ENCODE measurements around the gene TIMM21.

The TIMM21 gene

DNA sequence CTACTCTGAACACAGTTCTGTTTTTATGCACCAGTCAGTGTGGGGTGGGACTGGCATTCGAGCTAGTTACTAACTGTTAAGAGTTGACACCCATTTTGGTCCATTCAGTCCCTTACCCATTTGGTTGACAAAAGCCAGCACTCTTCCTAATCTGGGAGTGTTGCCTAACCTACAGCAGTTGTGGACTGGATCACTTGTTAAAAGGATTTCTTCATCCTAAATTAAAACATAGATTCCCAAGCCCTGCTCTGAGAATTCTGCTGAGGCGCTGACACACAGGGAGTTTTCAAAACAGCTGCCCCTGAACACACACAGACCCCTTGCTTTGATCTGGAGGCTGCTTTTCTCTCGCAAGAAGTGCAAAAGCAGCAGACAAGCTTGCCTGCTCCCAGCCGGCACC, 6.4 kb downstream of the TIMM21 start:
- intact Hi-C loops (cut with micrococcal nuclease), result no loop called here
- H3K4me3 Mint-ChIP-seq, result no peak overlapping the region
- H3K4me1 Mint-ChIP-seq (ENCODE audit: low read depth), result peaks cover 33% of the 10 kb centered on the region
- H3K36me3 Mint-ChIP-seq (ENCODE audit: low read depth), result peaks cover 81% of the 10 kb centered on the region
- no peaks in the 10 kb centered on the region for H3K27me3 Mint-ChIP-seq
- peak overlapping the region; percentile 24 for H3K27ac Mint-ChIP-seq
- H3K9me3 Mint-ChIP-seq, result no peaks in the 10 kb centered on the region

DNA sequence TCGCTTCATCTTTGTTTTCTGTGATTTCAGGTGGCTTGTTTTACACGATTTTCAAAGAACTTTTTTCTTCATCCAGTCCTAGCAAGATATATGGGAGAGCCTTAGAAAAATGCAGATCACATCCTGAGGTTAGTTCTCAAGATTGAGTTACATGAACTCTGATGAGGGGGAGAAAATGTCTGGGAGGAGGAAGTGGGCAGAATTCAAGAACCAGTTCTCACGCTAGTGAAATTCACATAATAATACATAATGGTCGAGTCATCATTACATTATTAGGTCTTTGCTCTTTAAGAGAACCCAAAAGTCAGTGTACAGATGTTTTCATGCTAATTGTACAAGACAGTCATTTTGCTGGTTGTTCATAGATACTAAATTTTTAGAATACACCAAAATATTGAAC, 7.0 kb downstream of the TIMM21 start:
- Mint-ChIP-seq H3K4me1 (ENCODE audit: low read depth) (peaks cover 29% of the 10 kb centered on the region), H3K9me3 (no peaks in the 10 kb centered on the region), H3K27me3 (no peaks in the 10 kb centered on the region), H3K36me3 (ENCODE audit: low read depth) (peaks cover 83% of the 10 kb centered on the region), H3K27ac (peak overlapping the region; percentile 24), H3K4me3 (no peak overlapping the region)
- intact Hi-C loops (cut with micrococcal nuclease), result no loop called here

DNA sequence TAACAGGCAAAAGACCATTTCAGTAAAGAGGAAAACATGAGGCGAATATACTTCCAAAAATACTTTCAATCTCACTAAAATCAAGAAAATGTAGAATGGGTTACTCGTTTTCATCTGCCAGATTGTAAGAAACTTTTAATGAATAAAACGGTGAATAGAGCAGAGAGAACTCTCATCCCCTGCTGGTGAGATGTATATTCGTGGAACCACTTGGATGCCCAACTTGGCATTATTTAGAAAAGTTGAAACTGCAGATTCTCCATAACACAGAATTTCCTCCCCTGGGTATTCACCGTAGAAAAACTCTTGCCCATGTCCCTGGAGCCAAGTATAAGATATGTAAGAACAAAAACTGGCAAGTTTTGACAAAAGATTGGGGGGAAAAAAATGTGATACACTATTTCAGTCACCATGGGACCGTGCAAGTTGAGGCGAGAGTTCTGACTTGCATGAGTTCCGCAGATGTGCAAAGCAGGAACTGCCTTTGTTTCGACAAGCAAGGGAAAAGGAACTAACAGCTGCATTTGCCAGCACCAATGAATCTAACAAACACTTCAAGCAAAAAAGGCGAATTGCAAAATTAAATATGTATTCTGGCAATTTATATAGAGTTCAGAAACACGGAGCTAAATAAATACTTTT, 14.8 kb downstream of the TIMM21 start:
- Mint-ChIP-seq H3K27me3 (peaks cover 3% of the 10 kb centered on the region), H3K27ac (peak overlapping the region; percentile 57), H3K36me3 (ENCODE audit: low read depth) (peaks cover 41% of the 10 kb centered on the region), H3K4me1 (ENCODE audit: low read depth) (peaks cover 44% of the 10 kb centered on the region), H3K4me3 (peak overlapping the region; percentile 20), H3K9me3 (no peaks in the 10 kb centered on the region)
- intact Hi-C loops (cut with micrococcal nuclease), result no loop called here

DNA sequence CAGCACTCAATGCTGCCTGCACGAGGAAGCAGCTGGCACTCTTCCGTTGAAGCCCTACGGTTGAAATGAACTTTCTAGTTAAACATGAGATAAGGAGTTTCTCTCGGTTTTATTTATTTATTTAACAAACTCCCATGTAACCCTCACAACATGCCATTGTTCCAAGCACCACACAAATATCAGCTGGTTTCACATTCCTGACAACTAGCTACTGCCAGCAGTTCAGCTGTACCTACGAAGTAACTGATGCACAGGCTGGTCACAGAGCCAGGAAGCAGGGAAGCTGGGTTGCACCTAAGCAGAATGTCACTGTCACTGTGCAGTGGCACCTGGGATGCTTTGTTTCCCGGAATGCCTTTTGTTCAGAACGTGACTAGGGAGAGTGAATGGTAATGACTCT, 18.1 kb downstream of the TIMM21 start:
- H3K9me3 Mint-ChIP-seq, result no peaks in the 10 kb centered on the region
- peaks cover 9% of the 10 kb centered on the region for H3K36me3 Mint-ChIP-seq (ENCODE audit: low read depth)
- intact Hi-C loops (cut with micrococcal nuclease), result no loop called here
- no peak overlapping the region for H3K4me3 Mint-ChIP-seq
- H3K27me3 Mint-ChIP-seq, result peaks cover 10% of the 10 kb centered on the region
- H3K27ac Mint-ChIP-seq, result no peak overlapping the region
- H3K4me1 Mint-ChIP-seq (ENCODE audit: low read depth), result peaks cover 32% of the 10 kb centered on the region

DNA sequence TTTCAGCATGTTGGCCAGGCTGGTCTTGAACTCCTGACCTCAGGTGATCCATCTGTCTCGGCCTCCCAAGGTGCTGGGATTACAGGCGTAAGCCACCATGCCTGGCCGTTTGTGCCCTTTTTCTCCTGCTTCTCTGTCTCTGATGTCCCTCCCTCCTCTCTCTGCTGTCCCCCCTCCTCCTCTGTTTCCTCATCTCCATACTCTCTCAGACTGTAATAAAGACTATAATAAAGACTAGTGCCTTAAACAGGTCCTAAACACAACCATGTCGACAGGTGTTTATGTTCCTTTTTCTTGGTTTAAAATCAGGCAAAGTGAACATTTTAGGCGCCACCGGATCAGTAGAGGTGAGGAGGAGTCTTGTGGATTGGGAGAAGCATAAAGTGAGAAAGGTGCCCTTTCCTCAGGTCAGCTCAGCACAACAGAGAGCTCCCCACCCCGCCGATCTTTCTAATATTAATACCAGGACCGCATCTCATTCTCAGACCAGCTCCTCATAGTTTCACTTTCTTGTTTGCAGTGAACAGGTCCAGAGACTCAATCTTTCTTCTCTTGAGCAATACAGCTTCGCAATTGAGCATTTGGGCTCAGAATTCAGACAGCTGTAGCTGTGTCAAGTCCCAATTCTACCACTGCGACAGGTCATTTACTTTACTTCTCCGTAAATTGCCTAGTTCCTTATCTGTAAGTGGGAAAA, 23.7 kb downstream of the TIMM21 start:
- H3K4me3 Mint-ChIP-seq, result peak overlapping the region; percentile 18
- peaks cover 7% of the 10 kb centered on the region for H3K4me1 Mint-ChIP-seq (ENCODE audit: low read depth)
- H3K36me3 Mint-ChIP-seq (ENCODE audit: low read depth), result no peaks in the 10 kb centered on the region
- H3K27me3 Mint-ChIP-seq, result peaks cover 33% of the 10 kb centered on the region
- no peak overlapping the region for H3K27ac Mint-ChIP-seq
- H3K9me3 Mint-ChIP-seq, result no peaks in the 10 kb centered on the region
- intact Hi-C loops (cut with micrococcal nuclease), result no loop called here

DNA sequence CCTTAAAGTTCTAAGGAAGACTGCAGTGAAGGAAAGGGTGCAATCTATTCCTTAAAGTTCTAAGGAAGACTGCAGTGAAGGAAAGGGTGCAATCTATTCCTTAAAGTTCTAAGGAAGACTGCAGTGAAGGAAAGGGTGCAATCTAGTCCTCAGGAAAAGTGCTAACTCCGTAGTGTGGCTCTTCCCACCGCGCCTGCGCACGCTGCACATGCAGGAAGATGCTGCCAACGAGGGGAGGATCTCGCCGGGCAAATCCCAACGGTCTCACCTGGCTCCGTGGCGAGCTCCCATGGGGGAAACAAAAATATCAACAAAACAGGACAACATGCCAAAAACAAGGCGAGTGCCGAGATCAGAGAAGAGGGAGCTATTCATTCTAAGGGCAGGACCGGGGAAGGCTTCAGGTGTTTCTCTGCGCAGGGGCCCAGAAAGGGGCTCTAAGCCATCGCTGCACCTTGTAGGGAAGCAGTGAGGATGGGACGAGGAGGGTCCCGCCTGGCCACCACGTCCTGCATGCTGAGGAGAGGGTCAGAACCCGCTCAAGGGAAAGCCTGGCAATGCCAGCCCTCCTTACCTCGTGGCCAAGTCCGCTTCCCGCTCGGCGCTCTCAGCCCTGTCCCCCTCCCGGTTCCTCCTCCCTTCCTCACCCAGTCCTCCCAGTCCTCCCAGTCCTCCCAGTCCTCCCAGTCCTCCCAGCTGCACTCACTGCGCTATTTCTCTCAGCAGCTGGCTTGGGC, 24.5 kb downstream of the TIMM21 start:
- Mint-ChIP-seq H3K36me3 (ENCODE audit: low read depth) (no peaks in the 10 kb centered on the region), H3K27me3 (peaks cover 33% of the 10 kb centered on the region), H3K4me3 (no peak overlapping the region), H3K9me3 (no peaks in the 10 kb centered on the region), H3K4me1 (ENCODE audit: low read depth) (peaks cover 7% of the 10 kb centered on the region), H3K27ac (no peak overlapping the region)
- intact Hi-C loops (cut with micrococcal nuclease), result no loop called here

DNA sequence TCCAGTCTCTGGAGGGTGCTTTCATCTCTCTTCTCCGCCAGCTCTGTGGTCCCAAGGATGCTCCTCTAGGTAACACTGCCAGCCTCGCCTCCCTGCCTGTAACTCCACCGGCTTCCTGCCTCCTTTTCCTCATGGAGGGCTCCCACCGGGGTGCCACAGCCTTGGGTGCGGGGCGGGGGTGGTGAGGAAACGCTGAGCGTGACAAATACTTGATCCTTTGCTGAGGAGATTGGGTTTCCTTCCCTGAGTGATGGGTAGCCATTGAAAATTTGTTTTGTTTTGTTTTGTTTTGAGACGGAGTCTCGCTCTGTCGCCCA, 25.1 kb downstream of the TIMM21 start:
- no peak overlapping the region for H3K4me3 Mint-ChIP-seq
- intact Hi-C loops (cut with micrococcal nuclease), result no loop called here
- H3K4me1 Mint-ChIP-seq (ENCODE audit: low read depth), result peaks cover 7% of the 10 kb centered on the region
- H3K9me3 Mint-ChIP-seq, result no peaks in the 10 kb centered on the region
- no peaks in the 10 kb centered on the region for H3K36me3 Mint-ChIP-seq (ENCODE audit: low read depth)
- H3K27ac Mint-ChIP-seq, result no peak overlapping the region
- H3K27me3 Mint-ChIP-seq, result peaks cover 33% of the 10 kb centered on the region

DNA sequence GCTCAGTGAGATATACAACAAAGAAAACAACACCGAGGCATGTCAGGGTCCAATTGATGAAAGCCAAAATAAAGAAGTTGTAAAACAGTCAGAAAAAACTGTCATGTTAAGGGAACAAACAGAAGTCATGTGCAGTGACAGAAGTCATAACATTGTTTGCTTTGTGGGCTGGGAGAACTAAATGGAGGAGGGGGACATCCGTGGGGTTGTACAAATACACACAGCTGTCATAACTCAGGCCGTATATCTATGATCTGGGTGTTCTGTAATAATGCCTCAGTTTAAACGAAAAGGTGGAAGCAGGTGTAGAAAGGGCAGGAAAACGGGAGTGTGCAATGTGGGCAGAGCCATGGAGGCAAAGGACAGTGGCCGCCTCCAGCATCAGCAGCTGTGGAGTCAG, 27.3 kb downstream of the TIMM21 start:
- peaks cover 7% of the 10 kb centered on the region for H3K4me1 Mint-ChIP-seq (ENCODE audit: low read depth)
- no peak overlapping the region for H3K4me3 Mint-ChIP-seq
- intact Hi-C loops (cut with micrococcal nuclease), result no loop called here
- no peaks in the 10 kb centered on the region for H3K9me3 Mint-ChIP-seq
- H3K27me3 Mint-ChIP-seq, result peaks cover 32% of the 10 kb centered on the region
- H3K27ac Mint-ChIP-seq, result no peak overlapping the region
- H3K36me3 Mint-ChIP-seq (ENCODE audit: low read depth), result no peaks in the 10 kb centered on the region

DNA sequence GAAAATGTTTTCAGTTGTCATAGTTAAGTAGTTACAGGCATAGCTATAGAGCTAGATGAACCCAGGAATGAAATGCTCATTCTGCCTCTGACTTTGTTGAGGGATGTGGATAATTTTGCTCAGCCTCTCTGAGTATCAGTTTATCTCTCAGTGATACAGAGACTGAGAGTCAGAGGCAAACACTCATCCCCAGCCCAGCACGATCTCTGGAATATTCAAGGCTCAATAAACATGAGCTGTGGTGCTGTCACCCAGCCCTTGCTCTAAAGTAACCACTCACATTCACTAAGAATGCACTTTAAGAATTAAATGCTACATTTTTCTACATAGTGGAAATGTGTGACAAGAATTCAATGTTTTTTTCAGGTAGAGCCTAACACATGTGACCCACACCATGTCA, 30.6 kb downstream of the TIMM21 start:
- intact Hi-C loops (cut with micrococcal nuclease), result no loop called here
- Mint-ChIP-seq H3K4me1 (ENCODE audit: low read depth) (no peaks in the 10 kb centered on the region), H3K36me3 (ENCODE audit: low read depth) (no peaks in the 10 kb centered on the region), H3K9me3 (no peaks in the 10 kb centered on the region), H3K27me3 (peaks cover 15% of the 10 kb centered on the region), H3K4me3 (no peak overlapping the region), H3K27ac (no peak overlapping the region)

DNA sequence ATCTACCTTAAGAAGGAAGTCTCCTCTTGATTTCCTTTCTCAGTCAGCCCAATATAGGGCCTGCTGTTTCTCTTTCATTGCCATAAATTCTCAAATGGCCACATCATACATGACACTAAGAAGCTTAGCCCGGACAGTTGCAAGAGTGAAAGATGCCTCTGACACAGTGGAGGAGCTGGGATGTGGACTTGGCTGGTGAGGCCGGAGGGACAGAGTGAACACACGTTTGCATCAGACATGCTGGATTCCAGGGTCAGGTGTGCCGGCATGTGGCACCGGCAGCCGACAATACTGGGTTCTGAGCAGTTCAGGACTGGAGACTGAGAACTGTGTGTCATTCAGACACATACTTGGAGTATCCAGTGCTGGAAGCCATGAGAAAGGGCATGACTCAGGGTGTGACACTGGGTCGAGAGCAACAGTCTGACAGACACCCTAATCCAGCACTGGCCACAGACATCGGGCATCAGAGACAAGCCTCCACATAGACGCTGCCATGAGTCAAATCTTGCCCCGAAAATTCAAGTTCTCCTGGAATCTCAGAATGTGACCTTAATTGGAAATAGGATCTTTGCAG, 31.4 kb downstream of the TIMM21 start:
- no peak overlapping the region for H3K4me3 Mint-ChIP-seq
- H3K36me3 Mint-ChIP-seq (ENCODE audit: low read depth), result no peaks in the 10 kb centered on the region
- intact Hi-C loops (cut with micrococcal nuclease), result no loop called here
- peaks cover 13% of the 10 kb centered on the region for H3K27me3 Mint-ChIP-seq
- H3K4me1 Mint-ChIP-seq (ENCODE audit: low read depth), result no peaks in the 10 kb centered on the region
- H3K9me3 Mint-ChIP-seq, result no peaks in the 10 kb centered on the region
- H3K27ac Mint-ChIP-seq, result no peak overlapping the region

DNA sequence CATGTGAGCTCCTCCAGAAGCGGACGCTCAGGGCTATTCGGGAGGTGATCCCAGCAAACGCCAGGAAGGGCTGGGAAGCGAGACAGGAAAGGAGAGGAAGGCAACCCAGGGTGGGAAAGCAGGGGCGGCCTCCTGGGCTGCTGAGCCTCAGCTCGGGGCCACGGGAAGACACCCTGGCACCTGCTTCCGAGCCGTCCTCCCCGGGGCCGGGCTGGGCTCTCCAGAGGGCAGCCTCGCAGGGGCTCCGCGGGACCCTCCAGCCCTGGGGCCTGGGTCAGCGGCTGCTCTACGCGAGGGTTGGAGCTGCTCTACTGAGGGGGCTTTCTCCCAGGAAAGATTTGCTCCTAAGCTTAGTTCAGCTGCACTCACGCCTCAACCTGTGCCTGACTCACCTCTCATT, 34.0 kb downstream of the TIMM21 start:
- H3K4me3 Mint-ChIP-seq, result no peak overlapping the region
- H3K9me3 Mint-ChIP-seq, result no peaks in the 10 kb centered on the region
- peaks cover 12% of the 10 kb centered on the region for H3K27me3 Mint-ChIP-seq
- intact Hi-C loops (cut with micrococcal nuclease), result no loop called here
- no peaks in the 10 kb centered on the region for H3K36me3 Mint-ChIP-seq (ENCODE audit: low read depth)
- no peaks in the 10 kb centered on the region for H3K4me1 Mint-ChIP-seq (ENCODE audit: low read depth)
- H3K27ac Mint-ChIP-seq, result no peak overlapping the region

DNA sequence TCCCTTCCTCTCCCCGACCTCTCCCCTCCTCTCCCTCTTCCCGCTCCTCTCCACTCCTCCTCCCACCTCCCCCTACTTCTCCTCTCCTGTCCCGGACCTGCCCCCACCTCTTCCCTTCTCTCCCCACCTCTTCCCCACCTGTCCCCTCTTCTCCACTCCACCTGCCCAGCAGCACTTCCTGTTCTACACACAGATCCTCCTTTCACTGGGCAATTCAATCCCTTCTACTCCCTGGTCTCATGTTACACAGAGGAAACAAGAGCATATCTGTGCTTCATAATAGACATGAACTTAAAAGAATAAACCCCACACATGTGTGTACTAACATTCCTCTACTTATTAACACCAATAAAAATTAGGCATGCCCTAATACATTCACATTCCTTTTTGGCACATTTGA, 34.8 kb downstream of the TIMM21 start:
- no peak overlapping the region for H3K4me3 Mint-ChIP-seq
- H3K27ac Mint-ChIP-seq, result no peak overlapping the region
- H3K36me3 Mint-ChIP-seq (ENCODE audit: low read depth), result no peaks in the 10 kb centered on the region
- no peaks in the 10 kb centered on the region for H3K9me3 Mint-ChIP-seq
- H3K27me3 Mint-ChIP-seq, result peaks cover 12% of the 10 kb centered on the region
- intact Hi-C loops (cut with micrococcal nuclease), result no loop called here
- H3K4me1 Mint-ChIP-seq (ENCODE audit: low read depth), result no peaks in the 10 kb centered on the region

DNA sequence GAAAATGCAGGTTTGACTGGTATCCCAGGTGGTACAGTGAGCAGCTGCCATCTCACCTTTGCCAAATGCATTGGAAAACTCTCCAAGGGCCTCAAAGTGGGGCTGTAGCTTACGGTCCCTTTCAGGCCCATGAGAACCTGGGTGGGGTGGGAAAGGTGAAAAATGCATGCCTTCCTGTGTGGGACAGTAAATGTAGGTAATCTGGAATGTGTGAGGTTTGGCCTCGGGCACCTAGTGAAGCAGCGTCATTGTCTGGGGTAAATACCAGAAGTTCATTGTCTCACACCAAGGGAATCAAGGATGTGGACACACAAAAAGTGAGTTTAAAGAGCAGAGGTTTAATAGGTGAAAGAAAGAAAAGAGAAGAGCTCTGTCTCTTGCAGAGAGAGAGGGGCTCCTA, 36.6 kb downstream of the TIMM21 start:
- Mint-ChIP-seq H3K27ac (no peak overlapping the region), H3K27me3 (peaks cover 15% of the 10 kb centered on the region), H3K4me1 (ENCODE audit: low read depth) (no peaks in the 10 kb centered on the region), H3K4me3 (no peak overlapping the region), H3K36me3 (ENCODE audit: low read depth) (no peaks in the 10 kb centered on the region), H3K9me3 (no peaks in the 10 kb centered on the region)
- intact Hi-C loops (cut with micrococcal nuclease), result no loop called here

DNA sequence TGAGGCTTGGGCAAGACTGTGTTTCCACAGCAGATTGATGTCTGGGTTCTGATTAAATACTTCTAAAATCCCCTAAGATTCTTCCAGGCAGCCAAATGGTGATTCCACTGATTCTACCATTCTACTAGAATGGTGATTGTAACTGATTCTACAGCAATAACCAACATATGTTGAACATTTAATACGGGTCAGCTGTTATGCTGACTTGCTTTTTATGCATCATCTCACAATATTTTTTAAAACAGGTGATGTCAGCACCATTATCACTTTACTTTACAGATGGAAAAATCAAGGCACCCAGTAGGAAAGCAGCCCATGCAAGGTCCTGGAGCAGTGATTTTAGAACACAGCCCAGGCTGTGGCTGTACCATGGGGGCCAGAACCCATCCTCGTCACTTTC, 37.5 kb downstream of the TIMM21 start:
- intact Hi-C loops (cut with micrococcal nuclease), result no loop called here
- peaks cover 14% of the 10 kb centered on the region for H3K27me3 Mint-ChIP-seq
- H3K4me1 Mint-ChIP-seq (ENCODE audit: low read depth), result no peaks in the 10 kb centered on the region
- H3K36me3 Mint-ChIP-seq (ENCODE audit: low read depth), result no peaks in the 10 kb centered on the region
- H3K4me3 Mint-ChIP-seq, result no peak overlapping the region
- H3K27ac Mint-ChIP-seq, result no peak overlapping the region
- H3K9me3 Mint-ChIP-seq, result no peaks in the 10 kb centered on the region
